ENCODE measurements around the gene GRIP2.

DNA sequence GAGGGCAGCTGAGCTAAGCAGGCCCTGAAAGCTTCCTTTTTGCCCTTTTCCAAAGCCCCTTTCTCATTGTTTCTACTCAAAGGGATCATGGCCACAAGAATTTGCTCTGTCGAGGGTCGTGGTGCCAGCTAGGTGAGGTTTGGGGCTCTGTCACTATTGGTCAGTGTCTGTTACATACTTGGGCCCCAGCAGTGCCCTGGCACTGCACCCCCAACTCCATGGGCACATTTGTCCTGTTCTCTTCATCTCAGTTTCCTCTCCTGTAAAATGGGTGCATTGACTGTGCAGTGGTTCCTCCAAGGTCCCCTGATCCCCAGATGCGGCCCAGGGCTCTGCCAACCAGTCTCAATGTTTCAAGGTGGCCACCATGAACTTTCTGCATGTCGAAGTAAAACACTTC, 75.6 kb downstream of the GRIP2 start:
- TF ChIP-seq, protein P1, sequence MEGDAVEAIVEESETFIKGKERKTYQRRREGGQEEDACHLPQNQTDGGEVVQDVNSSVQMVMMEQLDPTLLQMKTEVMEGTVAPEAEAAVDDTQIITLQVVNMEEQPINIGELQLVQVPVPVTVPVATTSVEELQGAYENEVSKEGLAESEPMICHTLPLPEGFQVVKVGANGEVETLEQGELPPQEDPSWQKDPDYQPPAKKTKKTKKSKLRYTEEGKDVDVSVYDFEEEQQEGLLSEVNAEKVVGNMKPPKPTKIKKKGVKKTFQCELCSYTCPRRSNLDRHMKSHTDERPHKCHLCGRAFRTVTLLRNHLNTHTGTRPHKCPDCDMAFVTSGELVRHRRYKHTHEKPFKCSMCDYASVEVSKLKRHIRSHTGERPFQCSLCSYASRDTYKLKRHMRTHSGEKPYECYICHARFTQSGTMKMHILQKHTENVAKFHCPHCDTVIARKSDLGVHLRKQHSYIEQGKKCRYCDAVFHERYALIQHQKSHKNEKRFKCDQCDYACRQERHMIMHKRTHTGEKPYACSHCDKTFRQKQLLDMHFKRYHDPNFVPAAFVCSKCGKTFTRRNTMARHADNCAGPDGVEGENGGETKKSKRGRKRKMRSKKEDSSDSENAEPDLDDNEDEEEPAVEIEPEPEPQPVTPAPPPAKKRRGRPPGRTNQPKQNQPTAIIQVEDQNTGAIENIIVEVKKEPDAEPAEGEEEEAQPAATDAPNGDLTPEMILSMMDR (conservative IDR thresholded peaks at IDR 0.05 in 1 of 2, IDR thresholded peaks at IDR 0.05 in 1 of 2; ENCODE audit: low read depth in 1 of 2, low read length in 2 of 2), result no peak
- no peak for TF ChIP-seq EZH2 (IDR thresholded peaks at IDR 0.05; ENCODE audit: low read length, missing control alignments)
